HepG2 (cell line): Measurements from ENCODE around the gene YIF1A. TPM values are rescaled to one million over a fixed set of nuclear protein-coding genes. Genes with fewer than 3 reads are reported as not detected.

ENCODE experiments used
- CHD4 ChIP-seq: fragments of 200-600 bp; sonication (generic); IDR thresholded peaks from 2 replicates; pipeline ENCODE4 v1.7.0; 2017; ENCODE audit warnings: mild to moderate bottlenecking, low read length, borderline replicate concordance
- ELF1 ChIP-seq: sonication (generic); formaldehyde crosslinking; IDR thresholded peaks from 2 replicates; pipeline ENCODE4 v1.4.0; 2020; ENCODE audit warnings: missing genetic modification reagents
- ELF4 ChIP-seq: sonication (generic); formaldehyde crosslinking; IDR thresholded peaks from 2 replicates; pipeline ENCODE4 v1.5.0; 2020; ENCODE audit warnings: missing genetic modification reagents, mild to moderate bottlenecking, moderate library complexity, borderline replicate concordance
- GFI1 ChIP-seq: sonication (generic); formaldehyde crosslinking; IDR thresholded peaks from 2 replicates; pipeline ENCODE4 v1.5.0; 2020; ENCODE audit warnings: missing genetic modification reagents, mild to moderate bottlenecking, borderline replicate concordance
- MTA1 ChIP-seq: sonication (generic); formaldehyde crosslinking; IDR thresholded peaks from 2 replicates; pipeline ENCODE4 v1.4.0; 2020; ENCODE audit warnings: missing genetic modification reagents, mild to moderate bottlenecking, borderline replicate concordance
- NR0B2 ChIP-seq: sonication (generic); formaldehyde crosslinking; IDR thresholded peaks from 2 replicates; pipeline ENCODE4 v1.4.0; 2020; ENCODE audit warnings: mild to moderate bottlenecking, missing genetic modification reagents
- PHF8 ChIP-seq: sonication (generic); formaldehyde crosslinking; IDR thresholded peaks from 2 replicates; pipeline ENCODE4 v1.5.0; 2020; ENCODE audit warnings: missing genetic modification reagents
- PITX1 ChIP-seq: sonication (generic); formaldehyde crosslinking; IDR thresholded peaks from 2 replicates; pipeline ENCODE4 v1.5.1; 2020; ENCODE audit warnings: mild to moderate bottlenecking, missing genetic modification reagents
- RARA ChIP-seq: IDR thresholded peaks from 2 replicates; pipeline ENCODE4 v1.6.1; 2016; ENCODE audit warnings: missing genetic modification reagents, missing compliant biosample characterization
- SOX13 ChIP-seq, 3 experiments: fragments of 450-650 bp in 1 of 3; sonication (generic) in 1 of 3; formaldehyde crosslinking in 1 of 3; IDR thresholded peaks in 2 of 3; conservative IDR thresholded peaks in 1 of 3; 2 replicates each; pipeline versions ENCODE4 v1.5.0 to v1.6.1; 2016 to 2020; ENCODE audit warnings: antibody characterized with exemption in 1 of 3, mild to moderate bottlenecking in 1 of 3, missing compliant biosample characterization in 1 of 3, missing genetic modification reagents in 1 of 3, moderate library complexity in 1 of 3
- ZFP36L2 ChIP-seq: sonication (generic); formaldehyde crosslinking; IDR thresholded peaks from 2 replicates; pipeline ENCODE4 v1.4.0; 2020; ENCODE audit warnings: missing genetic modification reagents
- ZNF34 ChIP-seq: sonication (generic); formaldehyde crosslinking; IDR thresholded peaks from 2 replicates; pipeline ENCODE4 v1.4.0; 2020; ENCODE audit warnings: mild to moderate bottlenecking, missing genetic modification reagents, borderline replicate concordance
- ZNF749 ChIP-seq: sonication (generic); formaldehyde crosslinking; IDR thresholded peaks from 2 replicates; pipeline ENCODE4 v1.8.0; 2022; ENCODE audit warnings: mild to moderate bottlenecking, missing genetic modification reagents, moderate library complexity, borderline replicate concordance
- ZNF766 ChIP-seq: sonication (generic); formaldehyde crosslinking; IDR thresholded peaks from 2 replicates; pipeline ENCODE4 v1.5.0; 2020; ENCODE audit warnings: missing genetic modification reagents, borderline replicate concordance
- polyA plus RNA-seq, 8 experiments: library from polyadenylated mRNA; depleted of rRNA in 3 of 8; stranded (reverse) in 7 of 8; unstranded in 1 of 8; fragments of >200 nt; fragmentation: Illumina TruSeq in 4 of 8; extraction: Trizol in 4 of 8; gene quantifications; 2 replicates each; pipeline versions ENCODE4 v1.2.1 to v1.2.3, GENCODE V29; 2011 to 2016; ENCODE audit warnings: low read depth in 4 of 8, missing spikeins in 1 of 8, mixed read lengths in 1 of 8; ENCODE audit not compliant: insufficient read depth in 1 of 8
- total RNA-seq, 5 experiments: library from RNA; depleted of rRNA; stranded (reverse); fragments of >200 nt; fragmentation: Illumina TruSeq; extraction: Trizol; gene quantifications; 2 replicates each; pipeline ENCODE4 v1.2.3, GENCODE V29; 2016; ENCODE audit warnings: low read depth in 1 of 5
- TF ChIP-seq, protein P1 (sequence below): sonication (generic); formaldehyde crosslinking; IDR thresholded peaks from 2 replicates; pipeline ENCODE4 v1.8.1; 2023; ENCODE audit warnings: mild to moderate bottlenecking, inconsistent platforms, moderate library complexity, missing genetic modification reagents, borderline replicate concordance
- TF ChIP-seq, protein P2 (sequence below): sonication (generic); formaldehyde crosslinking; IDR thresholded peaks from 2 replicates; pipeline ENCODE4 v1.4.0; 2020; ENCODE audit warnings: missing genetic modification reagents
- TF ChIP-seq, protein P3 (sequence below): sonication (generic); formaldehyde crosslinking; conservative IDR thresholded peaks from 2 replicates; pipeline ENCODE4 v1.4.0; 2020; ENCODE audit warnings: missing genetic modification reagents
- TF ChIP-seq, protein P4 (sequence below): sonication (generic); formaldehyde crosslinking; IDR thresholded peaks from 2 replicates; pipeline ENCODE4 v1.4.0; 2020; ENCODE audit warnings: mild to moderate bottlenecking, missing genetic modification reagents

Gene YIF1A
- total and polyA plus RNA-seq, 2 of the 13 experiments (the other 11 are each of a cell fraction or from before 2014, with no cell fraction given): 133 to 145 TPM

DNA sequence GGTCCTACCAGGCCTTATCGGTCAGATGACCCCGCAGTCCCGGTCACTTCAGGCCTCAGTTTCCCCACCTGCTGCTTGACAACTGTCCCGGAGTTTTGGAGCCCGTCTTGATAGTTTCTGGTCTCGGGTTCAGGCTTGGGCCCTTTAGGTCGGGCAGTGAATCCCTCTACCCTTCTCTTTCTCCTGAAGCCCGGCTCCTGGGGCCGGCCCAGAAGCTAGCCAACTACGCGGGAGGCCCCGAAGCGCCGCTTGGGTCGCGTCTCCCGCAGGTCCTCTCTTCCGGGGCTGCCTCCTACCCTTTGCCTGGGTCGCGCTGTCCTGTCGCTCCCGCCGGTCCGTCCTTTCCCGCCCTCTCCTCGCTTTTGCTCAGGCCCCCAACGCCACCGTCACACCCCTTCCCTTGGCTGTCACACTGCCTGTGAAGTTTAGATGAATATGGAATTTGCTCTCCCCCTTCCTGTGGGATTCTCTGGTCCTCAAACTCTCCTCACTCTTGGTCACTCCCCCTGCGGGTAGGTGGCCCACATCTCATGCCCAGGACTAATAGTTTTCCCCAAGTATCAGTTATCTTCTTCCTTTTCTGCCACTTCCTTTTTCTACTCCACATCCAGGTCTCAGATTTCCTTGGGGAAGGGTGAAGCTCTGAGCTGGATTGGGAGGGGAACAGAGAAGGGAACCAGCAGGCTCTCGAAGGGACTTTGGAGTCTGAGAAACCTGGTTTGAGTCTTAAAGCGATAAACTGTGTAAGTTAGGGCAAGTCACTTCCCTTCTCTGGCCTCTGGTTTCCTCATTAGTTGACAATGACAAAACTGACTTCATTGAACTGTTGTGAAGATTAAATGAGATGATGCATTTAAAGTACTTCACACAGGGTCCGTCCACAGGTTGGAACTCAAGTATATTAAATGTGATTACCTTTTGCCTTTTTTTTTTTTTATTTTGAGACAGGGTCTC is 19.7 kb downstream of the YIF1A start (continued):
- TF ChIP-seq ZNF749 (CRISPR knock-in tag): no peak
- TF ChIP-seq PITX1 (CRISPR knock-in tag): no peak
- TF ChIP-seq GFI1: no peak
- peak; percentile 14; the same call in 1 of the 2 replicates for TF ChIP-seq ELF1 (CRISPR knock-in tag)
- no peak for TF ChIP-seq RARA
- no peak for TF ChIP-seq ZFP36L2
- TF ChIP-seq ZNF34: no peak
- peak; percentile 17; the same call in 1 of the 2 replicates for TF ChIP-seq NR0B2 (CRISPR knock-in tag)
- TF ChIP-seq, protein P1, sequence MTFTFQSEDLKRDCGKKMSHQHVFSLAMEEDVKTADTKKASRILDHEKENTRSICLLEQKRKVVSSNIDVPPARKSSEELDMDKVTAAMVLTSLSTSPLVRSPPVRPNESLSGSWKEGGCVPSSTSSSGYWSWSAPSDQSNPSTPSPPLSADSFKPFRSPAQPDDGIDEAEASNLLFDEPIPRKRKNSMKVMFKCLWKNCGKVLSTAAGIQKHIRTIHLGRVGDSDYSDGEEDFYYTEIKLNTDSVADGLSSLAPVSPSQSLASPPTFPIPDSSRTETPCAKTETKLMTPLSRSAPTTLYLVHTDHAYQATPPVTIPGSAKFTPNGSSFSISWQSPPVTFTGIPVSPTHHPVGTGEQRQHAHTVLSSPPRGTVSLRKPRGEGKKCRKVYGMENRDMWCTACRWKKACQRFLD (CRISPR knock-in tag): no peak
- TF ChIP-seq ZNF766 (CRISPR knock-in tag): no peak
- TF ChIP-seq, protein P2, sequence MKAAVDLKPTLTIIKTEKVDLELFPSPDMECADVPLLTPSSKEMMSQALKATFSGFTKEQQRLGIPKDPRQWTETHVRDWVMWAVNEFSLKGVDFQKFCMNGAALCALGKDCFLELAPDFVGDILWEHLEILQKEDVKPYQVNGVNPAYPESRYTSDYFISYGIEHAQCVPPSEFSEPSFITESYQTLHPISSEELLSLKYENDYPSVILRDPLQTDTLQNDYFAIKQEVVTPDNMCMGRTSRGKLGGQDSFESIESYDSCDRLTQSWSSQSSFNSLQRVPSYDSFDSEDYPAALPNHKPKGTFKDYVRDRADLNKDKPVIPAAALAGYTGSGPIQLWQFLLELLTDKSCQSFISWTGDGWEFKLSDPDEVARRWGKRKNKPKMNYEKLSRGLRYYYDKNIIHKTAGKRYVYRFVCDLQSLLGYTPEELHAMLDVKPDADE (CRISPR knock-in tag): 0 out of 2 replicates have a peak, but pooled peaks have one; percentile 54
- 0 out of 2 replicates have a peak, but pooled peaks have one; percentile 50 for TF ChIP-seq CHD4
- TF ChIP-seq SOX13 (IDR thresholded peaks at IDR 0.05): no peak
- no peak for TF ChIP-seq SOX13 (CRISPR knock-in tag; conservative IDR thresholded peaks at IDR 0.05 in 1 of 2, IDR thresholded peaks at IDR 0.05 in 1 of 2)
- no peak for TF ChIP-seq ELF4 (CRISPR knock-in tag)
- TF ChIP-seq, protein P3, sequence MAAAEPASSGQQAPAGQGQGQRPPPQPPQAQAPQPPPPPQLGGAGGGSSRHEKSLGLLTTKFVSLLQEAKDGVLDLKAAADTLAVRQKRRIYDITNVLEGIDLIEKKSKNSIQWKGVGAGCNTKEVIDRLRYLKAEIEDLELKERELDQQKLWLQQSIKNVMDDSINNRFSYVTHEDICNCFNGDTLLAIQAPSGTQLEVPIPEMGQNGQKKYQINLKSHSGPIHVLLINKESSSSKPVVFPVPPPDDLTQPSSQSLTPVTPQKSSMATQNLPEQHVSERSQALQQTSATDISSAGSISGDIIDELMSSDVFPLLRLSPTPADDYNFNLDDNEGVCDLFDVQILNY (CRISPR knock-in tag): no peak
- no peak for TF ChIP-seq MTA1 (CRISPR knock-in tag)
- TF ChIP-seq, protein P4, sequence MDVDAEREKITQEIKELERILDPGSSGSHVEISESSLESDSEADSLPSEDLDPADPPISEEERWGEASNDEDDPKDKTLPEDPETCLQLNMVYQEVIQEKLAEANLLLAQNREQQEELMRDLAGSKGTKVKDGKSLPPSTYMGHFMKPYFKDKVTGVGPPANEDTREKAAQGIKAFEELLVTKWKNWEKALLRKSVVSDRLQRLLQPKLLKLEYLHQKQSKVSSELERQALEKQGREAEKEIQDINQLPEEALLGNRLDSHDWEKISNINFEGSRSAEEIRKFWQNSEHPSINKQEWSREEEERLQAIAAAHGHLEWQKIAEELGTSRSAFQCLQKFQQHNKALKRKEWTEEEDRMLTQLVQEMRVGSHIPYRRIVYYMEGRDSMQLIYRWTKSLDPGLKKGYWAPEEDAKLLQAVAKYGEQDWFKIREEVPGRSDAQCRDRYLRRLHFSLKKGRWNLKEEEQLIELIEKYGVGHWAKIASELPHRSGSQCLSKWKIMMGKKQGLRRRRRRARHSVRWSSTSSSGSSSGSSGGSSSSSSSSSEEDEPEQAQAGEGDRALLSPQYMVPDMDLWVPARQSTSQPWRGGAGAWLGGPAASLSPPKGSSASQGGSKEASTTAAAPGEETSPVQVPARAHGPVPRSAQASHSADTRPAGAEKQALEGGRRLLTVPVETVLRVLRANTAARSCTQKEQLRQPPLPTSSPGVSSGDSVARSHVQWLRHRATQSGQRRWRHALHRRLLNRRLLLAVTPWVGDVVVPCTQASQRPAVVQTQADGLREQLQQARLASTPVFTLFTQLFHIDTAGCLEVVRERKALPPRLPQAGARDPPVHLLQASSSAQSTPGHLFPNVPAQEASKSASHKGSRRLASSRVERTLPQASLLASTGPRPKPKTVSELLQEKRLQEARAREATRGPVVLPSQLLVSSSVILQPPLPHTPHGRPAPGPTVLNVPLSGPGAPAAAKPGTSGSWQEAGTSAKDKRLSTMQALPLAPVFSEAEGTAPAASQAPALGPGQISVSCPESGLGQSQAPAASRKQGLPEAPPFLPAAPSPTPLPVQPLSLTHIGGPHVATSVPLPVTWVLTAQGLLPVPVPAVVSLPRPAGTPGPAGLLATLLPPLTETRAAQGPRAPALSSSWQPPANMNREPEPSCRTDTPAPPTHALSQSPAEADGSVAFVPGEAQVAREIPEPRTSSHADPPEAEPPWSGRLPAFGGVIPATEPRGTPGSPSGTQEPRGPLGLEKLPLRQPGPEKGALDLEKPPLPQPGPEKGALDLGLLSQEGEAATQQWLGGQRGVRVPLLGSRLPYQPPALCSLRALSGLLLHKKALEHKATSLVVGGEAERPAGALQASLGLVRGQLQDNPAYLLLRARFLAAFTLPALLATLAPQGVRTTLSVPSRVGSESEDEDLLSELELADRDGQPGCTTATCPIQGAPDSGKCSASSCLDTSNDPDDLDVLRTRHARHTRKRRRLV (CRISPR knock-in tag): peak; percentile 49; the same call in 1 of the 2 replicates
- peak; percentile 50; the same call in 1 of the 2 replicates for TF ChIP-seq PHF8 (CRISPR knock-in tag)
